Cortex of kidney (tissue), 1 donor: ENCODE results near the gene SYNE1.
"Not testable (repeated sequence)": the region's sequence is repeated elsewhere in the genome, so short reads cannot be mapped to it uniquely, and the experiment has no call there.

Experiments
- DNase-seq: peaks from one replicate; lab custom pipeline; 2025; lab: John Stamatoyannopoulos, UW

The SYNE1 gene

DNA sequence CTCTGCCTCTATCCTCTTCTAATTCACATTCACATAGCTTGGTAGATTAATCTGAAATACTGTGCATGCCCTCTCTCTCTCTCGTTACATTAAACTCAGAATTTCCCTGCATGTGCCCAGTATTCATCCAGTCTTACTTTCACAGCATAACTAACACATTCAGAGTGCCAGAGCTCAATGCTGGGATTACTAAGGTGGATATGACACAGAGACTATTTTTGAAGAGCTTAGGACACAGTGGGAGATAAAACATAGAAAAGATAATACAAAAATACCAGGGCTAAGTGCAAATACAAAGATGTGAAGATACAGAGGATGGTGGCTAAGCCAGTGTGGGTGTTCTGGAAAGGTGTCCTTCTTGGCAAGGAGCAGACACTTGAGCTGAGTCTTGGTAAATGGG lies 6.3 kb downstream of the SYNE1 start:
- DNase-seq, result no peak

DNA sequence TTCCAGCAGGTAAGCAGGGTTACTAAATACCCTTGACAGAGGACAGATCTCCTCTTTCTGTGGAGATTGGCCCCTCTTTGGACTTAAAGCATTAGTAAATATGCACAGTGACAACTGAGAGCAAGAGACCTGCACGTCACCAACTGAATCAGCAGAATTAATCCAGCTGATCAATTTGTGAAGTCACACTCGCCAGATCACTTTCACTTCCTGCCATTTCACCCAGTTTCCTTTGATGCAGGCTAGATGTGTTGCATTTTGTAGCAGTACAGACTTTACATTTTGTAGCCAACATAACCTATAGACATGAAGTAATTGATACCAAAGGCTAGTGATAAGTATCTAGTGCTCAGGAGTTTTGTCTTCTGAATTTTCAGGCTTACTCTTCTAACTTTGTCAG lies 11.9 kb downstream of the SYNE1 start:
- no peak for DNase-seq

DNA sequence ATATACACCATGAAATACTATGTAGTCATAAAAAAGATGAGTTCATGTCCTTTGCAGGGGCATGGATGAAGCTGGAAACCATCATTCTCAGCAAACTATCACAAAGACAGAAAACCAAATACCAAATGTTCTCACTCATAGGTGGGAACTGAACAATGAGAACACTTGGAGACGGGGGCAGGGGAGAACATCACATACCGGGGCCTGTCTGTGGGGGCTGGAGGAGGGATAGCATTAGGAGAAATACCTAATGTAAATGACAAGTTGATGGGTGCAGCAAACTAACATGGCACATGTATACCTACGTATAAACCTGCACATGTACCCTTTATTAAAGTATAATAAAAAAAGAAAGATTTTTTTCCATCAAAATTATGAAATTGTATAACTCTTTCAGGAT lies 22.4 kb downstream of the SYNE1 start:
- not testable (repeated sequence) for DNase-seq

DNA sequence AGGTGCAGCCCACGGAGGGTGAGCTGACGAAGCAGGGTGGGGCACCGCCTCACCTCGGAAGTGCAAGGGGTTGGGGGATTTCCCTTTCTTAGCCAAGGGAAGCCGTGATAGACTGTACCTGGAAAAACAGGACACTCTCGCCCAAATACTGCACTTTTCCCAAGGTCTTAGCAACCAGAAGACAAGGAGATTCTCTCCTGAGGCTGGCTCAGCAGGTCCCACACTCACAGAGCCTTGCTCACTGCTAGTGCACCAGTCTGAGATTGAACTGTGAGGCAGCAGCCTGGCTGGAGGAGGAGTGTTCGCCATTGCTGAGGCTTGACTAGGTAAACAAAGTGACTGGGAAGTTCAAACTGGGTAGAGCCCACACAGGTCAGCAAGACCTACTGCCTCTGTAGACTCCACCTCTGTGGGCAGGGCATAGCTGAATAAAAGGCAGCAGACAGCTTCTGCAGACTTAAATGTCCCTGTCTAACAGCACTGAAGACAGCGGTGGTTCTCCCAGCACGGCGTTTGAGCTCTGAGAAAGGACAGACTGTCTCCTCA lies 28.0 kb downstream of the SYNE1 start:
- DNase-seq, result no peak

DNA sequence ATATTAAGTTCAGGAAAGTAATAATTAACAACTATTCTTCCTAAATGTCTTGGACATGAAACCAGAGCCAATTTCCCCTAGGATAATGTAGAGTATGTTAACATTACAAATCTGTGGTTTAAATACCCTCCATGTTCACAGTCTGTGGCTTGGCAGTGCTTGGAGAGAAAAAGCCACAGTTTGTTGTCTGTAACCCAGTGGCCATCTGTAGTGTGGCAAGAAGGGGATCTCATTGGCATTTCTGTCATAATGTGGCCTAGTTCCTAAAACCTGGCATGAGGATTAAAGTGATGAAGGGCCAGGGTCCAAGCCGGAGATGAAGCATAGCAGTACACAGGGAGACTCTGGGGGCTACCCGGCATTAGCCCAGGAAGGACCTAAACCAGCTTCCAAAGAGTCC lies 31.2 kb downstream of the SYNE1 start:
- DNase-seq, result no peak

DNA sequence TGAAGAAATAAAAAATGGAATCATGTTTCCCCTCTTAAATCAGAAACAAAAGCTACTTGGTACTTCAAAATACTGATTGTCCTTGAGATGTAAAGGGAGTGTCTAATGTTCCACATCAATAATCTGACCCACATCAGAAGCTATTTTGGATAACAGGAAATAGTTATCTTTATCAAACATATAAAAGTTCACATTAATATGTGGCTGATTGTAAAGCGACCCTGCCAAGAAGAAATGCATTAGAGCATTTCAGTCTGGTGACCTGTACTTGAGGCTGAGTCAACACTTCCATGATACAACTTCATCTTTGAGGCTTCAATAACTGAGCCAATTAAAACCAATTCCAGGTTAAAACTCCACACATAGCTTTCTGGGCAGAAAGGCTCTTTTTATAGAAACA lies 31.8 kb downstream of the SYNE1 start:
- DNase-seq, result no peak

DNA sequence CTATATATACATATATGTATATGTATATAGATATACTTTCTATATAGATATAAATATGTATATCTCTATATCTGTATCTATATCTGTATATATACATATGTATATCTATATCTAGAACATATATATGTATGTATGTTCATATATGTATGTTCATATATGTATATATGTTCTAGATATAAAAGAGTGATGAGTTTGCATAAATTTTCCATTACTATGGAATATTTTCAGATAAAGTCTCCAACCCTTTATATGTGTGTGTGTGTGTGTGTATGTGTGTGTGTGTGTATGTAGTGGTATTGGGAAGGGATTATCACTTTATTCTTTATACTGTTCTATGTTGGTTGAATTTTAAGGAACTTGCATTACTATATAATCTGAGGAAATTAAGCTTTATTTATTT lies 33.3 kb downstream of the SYNE1 start:
- no peak for DNase-seq

DNA sequence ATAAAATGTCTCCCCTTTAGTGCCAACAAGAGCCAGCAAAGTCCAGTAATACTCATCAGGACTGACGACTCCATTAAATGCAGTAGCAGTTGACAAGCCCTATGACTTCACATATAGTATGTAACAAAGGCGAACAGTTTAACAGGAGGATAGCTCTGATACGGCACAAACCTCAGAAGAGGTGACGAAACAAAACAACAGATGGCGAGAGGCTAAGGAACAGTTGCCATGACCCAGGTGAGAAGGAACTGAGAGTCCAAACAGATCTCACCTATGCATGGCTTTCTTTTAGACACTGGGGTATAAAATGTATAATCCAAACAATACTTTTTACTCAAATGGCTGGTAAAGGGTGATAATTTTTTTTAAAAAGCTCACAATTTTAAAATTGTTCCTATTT lies 37.1 kb downstream of the SYNE1 start:
- no peak for DNase-seq

DNA sequence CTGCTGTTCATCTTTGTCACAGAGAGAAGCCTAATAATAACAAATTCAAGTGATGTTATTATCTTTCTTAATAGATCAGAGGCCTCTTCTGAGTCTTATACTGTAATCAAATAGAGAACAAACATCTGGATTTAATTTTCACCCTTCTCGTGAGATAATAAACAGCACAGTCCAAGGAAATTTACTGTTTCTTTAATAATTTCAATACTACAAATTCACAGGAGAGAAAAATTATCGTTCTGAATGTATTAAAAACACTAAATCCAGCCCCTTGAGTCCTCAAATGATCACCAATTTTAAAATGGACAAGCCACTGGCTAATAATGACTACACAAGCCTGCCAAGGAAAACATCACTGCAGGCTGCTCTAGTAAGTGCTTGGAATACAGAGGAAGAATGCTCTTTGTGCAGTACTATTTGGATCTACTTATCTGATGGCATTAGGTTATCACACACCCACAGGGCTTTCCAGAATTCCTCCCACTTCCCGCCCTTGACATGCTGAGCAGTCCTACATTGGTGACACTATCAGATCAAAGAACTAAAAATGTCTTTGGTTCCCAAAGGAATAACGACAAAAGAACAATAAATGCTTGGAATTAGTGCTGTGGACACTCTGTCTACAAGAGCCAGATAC lies 38.1 kb downstream of the SYNE1 start:
- DNase-seq, result no peak

DNA sequence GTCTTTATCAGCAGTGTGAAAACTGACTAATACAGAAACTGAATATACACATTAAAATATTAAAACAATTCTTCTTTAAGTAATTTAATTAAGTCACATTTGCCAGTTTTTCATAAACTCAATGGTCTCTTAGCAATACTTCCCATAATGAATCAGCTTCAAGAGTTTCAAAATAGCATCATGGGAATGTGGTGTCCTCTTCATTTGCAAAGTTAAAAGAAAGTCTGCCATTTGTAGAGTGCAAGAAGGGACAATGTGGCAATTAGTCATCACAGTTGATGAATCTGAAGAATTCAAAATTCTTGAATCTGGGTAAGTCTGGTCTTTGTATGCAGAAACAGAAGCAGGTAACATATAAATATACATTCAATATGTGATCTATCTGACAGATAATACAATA lies 38.7 kb downstream of the SYNE1 start:
- no peak for DNase-seq

DNA sequence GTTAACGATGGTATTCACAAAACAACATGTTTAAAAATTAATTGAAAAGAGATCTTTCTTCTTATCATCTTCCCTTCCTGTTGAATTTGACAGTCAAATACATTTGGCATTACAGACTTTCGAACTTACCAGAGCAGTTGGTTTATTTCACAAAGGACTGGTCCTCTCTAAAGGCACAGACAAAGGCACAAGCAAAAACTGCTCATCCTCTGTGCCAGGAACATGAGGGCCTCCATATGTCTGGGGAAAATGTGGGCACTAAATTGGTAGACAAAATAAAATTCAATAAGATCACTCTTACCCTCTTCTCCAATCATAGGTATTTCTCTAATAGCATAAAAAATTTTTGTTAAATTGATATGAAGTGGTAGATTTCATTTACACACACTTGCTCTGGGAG lies 40.4 kb downstream of the SYNE1 start:
- DNase-seq, result no peak

DNA sequence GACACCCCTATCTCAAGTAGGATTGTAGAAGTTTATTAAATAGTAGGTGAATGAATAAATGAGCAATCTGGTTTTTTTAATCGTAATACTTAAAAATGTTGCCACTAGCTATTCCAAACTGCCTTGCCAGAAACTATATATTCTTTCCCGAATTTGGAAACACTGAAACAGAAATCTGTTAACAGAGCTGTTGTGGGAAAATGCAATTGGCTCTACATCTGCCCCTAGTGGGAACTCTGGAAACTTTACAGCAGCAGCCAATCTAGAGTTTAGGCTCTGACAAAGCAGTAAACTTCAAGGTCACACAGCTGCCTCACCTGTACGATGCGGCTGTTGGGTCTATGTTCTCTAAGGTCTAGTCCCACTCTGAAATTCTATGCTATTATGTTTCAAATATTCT lies 41.7 kb downstream of the SYNE1 start:
- no peak for DNase-seq

DNA sequence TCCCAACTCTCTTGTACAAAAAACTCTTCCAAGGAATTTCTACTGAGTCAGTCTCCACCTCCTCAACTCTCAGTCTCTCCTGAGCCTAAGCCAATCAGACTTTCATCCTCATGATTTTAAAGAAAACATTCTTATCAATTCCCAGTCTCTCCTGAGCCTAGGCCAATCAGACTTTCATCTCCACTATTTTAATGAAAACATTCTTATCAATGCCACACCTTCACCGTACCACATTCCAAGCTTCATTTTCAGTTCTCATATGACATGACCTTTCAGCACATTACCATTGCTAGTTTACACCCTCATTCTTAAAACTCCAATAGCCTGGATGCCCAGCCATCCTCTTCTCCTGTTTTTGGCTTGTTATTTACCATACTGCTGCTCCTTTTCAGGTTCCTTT lies 42.5 kb downstream of the SYNE1 start:
- DNase-seq, result no peak

DNA sequence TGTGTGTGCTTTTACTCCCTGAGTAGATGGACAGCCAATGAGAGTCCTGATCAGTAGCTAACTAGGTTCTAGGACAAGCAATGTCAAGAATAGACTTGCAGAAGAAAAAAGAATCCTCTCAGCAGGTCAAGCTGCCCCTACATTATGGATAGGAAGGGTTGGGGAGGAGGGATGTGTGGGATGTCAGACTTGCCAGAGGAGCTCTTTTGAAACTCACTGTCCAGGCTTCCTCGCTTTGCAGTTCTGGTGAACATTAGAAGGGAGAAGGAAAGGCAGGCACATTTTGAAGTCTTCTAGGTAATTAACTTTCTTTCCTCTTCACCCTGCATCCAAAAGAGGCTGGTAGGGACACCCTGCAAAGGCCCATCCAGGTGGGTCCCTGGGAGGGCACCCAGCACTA lies 48.7 kb downstream of the SYNE1 start:
- DNase-seq, result no peak

DNA sequence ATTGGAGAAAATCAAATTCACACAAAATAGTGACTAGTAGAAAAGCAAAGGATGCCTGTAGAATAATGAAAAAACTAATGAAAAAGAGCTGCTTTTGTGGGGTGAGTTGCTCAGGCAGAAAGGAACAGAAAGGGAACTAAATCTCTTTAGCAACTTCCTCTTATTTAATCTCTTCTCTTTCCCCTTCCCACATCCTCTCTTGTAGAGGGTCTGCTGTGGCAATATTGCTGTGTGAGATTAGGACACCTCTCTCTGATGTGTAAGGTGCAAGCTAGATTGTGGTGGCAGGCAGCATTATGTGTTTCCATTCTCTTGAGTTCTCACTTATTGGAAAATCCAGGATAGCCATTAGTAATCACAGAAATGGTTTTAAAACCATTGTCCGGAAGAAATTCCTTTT lies 49.7 kb downstream of the SYNE1 start:
- DNase-seq, result no peak

DNA sequence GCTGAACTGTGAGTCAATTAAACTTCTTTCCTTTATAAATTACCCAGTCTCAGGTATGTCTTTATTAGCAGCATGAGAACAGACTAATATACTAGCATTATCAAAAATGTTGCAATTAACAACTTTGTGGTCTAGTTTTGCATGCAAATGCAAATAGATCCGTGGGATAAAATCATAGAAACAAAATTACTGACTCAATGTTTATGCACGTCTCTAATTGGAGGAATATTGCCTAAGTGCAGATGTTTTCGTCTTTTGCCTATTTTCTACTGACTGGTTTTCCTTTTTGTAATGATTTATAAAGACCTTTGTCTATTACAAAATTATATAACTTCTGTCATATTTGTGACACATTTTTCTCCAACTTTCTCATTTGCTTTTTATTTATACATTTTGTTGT lies 51.9 kb downstream of the SYNE1 start:
- no peak for DNase-seq

DNA sequence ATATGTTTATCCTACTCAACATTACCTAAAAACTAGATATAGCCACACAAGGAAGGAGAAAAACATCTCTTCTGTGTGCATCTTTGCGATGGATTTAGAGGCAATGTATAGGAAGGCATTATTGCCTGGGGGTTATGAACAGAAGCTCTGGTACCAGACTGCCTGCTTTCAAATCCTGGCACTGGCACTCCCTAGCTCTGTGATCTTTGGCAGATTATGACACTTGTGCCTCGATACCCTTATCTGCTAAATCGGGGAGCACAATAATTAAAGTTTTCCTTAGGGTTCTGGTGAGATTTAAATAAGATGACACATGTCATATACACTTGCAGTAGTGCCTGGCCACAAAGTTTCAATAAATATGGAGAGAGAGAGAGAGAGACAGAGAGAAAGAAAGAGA lies 53.3 kb downstream of the SYNE1 start:
- no peak for DNase-seq

DNA sequence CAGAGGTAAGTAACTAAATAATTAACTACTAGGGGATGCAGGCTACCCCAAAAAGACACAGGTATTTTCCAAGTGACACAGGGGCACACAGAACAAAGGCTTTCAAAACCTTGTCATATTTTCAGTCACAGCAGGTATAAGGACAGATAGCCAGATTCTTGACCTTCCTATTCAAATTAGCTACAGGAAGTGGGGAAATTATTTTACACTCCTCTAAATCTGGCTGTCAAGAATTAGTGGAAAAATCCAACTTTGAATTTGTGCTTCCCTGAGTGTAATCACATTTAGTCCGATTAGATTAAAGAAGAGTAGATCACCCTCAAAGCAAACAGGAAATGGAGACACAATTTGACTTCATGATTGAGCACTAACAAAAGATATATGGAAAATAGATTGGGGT lies 60.6 kb downstream of the SYNE1 start:
- DNase-seq, result no peak

DNA sequence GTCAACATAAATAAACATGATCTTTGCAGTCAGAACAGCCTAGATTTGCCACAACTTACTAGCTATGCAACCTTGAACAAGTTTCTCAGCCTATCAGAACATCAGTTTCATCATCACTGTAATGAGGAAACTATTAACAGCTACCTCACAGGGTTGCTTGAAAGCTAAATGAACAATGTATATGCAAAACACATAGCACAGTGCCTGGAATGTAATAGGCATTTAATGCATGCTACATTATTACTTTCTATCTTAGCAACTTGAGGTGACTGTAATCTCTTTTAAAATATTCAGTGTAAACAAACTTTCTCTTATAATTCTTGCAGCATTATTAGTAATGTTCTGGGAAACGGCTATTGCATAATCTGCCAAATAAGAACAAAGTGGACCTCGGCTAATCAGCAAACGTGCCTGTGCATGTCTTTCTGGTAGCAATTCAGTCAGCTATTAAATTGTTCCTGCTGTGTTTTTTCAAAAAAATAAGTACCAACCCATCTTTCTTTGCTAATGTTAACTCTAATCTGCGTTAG lies 61.5 kb downstream of the SYNE1 start:
- no peak for DNase-seq

DNA sequence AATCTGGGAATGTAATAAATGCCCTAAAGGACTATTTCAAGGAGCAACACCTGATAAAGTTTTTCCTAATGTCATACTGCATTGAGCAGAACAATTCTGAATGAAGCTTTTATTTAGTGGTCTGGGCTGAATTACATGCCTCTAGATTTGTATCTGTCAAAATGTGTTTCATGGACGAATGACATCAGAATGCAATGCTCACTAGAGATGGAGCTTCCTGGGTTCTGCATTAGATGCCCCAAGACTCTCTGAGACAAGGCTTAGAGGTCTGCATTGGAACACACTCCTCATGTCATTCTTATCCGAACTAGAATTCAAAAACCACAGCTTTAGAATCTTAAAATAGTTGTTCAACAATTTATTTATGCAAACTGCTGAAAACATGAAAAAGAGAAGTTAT lies 62.0 kb downstream of the SYNE1 start:
- no peak for DNase-seq

DNA sequence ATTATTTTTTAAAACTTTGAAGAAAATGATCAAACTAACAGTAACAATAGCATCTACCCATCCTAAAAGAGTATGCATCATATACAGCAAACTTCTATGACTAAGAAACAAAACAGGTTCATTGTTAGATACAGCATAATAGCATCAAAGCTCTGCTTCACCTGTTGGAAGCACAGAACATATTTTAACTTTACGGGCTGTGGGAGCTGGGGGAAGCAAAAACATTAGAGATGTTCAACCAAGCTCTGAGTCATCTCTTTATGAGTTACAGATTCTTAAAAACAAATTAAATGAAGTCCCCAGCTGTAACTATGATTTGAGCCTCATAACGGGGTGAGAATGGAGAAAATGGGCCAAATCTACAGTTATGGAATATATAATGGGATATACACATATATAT lies 63.4 kb downstream of the SYNE1 start:
- no peak for DNase-seq

DNA sequence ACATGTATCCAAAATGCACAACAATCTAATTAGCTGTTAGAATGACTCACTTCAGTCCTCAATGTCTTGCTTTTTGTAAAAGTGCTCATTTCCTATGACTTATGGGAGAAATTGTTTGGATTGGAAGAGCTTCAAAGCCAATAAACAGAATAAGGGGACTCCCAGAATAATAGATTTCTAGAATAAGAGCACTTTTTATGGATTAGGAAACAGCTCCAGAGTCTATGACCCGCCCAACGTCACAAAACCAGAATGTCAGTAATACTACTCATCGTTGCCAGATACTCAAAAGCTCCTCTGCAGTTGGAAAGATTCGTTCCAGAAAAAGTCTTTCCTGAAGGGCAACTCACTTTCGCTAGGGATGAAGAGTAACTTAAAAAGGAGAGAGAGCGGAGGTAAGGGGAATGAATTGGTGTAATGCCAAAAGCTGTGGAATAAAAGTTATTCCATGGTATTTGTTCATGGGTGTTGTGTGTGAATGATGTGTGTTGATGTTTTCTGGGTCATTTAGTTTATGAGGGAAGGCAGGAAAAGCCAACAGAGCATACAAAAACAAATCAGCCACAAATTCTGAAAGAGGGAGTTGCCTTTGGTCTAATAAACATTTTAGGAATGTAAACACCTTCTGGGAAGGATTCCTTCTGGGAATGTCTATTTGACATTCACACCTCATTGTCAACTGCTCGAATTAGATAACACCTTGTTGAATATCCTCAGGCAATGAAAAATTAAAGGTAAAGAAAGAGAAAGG lies 64.6 kb downstream of the SYNE1 start:
- no peak for DNase-seq

DNA sequence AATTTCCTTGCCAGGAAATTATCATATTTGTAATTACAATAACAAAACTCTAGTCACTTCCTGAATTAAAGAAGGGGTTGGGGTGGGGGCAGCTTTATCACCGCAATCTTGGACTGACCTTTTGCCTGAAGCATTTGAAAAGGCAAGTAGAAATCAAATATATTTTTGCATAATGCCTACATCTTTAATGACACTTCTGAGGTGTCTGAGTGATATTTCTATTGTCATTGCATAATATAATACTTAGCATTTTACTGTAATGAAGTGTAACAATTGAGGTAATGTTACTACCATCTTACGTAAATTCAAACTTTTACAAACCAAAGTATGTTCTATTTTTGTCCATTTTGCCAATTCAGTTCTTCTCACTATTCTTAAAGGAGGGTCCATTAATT lies 65.2 kb downstream of the SYNE1 start:
- DNase-seq, result no peak

DNA sequence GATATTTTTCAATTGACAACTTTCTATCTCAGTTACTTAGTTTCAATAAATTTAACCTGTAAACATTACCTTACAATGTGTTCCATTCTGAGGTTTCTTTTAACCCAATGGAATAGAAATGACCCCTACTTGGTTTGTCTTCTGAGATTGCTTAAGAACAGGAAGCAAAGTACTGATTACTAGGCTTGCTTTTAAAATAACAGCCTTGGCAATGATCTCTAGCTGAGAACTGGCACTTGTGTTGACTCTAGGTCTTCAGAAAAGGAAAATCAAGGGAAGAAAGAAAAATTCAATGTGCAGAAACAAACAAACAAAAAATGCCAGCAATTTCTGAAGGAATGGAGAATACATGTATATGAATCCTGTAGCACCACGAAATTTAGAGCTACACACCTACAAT lies 66.1 kb downstream of the SYNE1 start:
- no peak for DNase-seq
